Measurements from ENCODE around the gene DESI2. TPM values are rescaled to one million over a fixed set of nuclear protein-coding genes. Genes with fewer than 3 reads are reported as not detected.

DESI2 gene
- total RNA-seq (2021; ENCODE audit: unreplicated experiment) (44.6 TPM), Bru-seq, nascent RNA (percentile 87 among the genes with signal in this experiment), BruChase-seq, experiment 1, labeled RNA remaining after a 6-hour chase (percentile 91 among the genes with signal in this experiment), BruChase-seq, experiment 2, labeled RNA remaining after a 2-hour chase (percentile 86 among the genes with signal in this experiment)
- polyA plus RNA-seq (2012), result 14.7 and 18.6 TPM in 2 replicates
- long read RNA-seq, full-length matches to known transcripts, result 66 of 184 reads
- long read RNA-seq, partial matches to known transcripts, result 86 of 184 reads
- long read RNA-seq, other reads (novel, unspliced or antisense), result 32 of 184 reads

DNA sequence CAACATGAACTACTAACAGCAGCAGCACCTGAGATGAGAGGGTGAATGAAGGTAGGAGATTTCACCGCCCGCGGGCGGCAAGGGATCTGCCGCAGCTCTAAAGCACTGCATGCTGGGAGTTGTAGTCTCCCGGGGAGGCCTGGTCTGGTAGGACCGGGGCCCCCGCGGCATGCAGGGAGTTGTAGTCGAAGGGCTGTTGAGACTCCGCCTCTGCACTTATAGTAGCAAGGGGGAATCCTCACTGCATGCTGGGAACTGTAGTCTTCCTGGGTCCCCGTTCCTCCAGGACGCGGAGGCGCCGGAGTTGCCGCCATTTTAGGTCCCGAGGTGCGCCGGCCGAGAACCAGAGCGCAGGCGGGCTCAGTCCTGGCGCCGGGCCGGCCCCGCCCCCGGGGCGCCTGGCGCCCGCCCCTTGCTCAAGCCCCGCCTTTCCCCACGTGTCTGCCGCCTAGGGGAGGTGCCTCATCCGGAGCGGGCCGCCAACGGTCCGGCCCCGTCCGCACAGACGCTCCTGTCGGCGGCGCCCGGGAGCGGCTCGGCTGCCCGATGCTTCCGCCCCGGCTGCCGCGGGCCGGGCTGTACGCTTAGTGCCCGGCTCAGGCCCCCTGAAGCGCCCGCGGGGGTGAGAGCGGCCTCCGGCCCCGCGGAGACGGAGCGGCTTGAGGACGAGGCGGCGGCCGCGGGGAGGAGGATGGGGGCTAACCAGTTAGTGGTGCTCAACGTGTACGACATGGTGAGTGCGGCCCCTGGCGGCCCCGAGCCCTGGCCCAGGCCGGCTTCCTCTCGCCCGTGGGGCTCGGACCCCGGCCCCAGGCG lies at the start of gene DESI2:
TSS of gene DESI2 (plus strand) at position 504 of the 816 bp plus-strand sequence. CDS start at position 692, 188 bp downstream.
- Histone ChIP-seq H3K36me3 (ENCODE audit: control insufficient read depth in 1 of 2, insufficient read depth in 2 of 2, low read length in 2 of 2) (peaks cover 0 to 9% of the 10 kb centered on the region in 2 experiments; a peak in 1 of 4 replicates), H3K9me3 (ENCODE audit: control insufficient read depth in 1 of 2, insufficient read depth in 1 of 2, low read depth in 1 of 2, low read length in 2 of 2) (no peaks in the 10 kb centered on the region), H3K27me3 (ENCODE audit: insufficient read depth, low read length) (no peaks in the 10 kb centered on the region), H3K4me2 (ENCODE audit: low read length) (peak within 1 kb of the TSS; percentile 91), H3K27ac (ENCODE audit: low read depth, low read length) (peak within 1 kb of the TSS; percentile 82), H3K4me1 (ENCODE audit: control insufficient read depth in 1 of 2, insufficient read depth in 2 of 2, low read length in 2 of 2) (peaks cover 5 to 23% of the 10 kb centered on the region in 2 experiments; a peak in 3 of 4 replicates), H4K20me1 (ENCODE audit: insufficient read depth) (no peaks in the 10 kb centered on the region), H3K9ac (ENCODE audit: low read length) (peak within 1 kb of the TSS; percentile 89), H3K79me2 (ENCODE audit: insufficient read depth, low read length) (peaks cover 46% of the 10 kb centered on the region), H3K9me2 (ENCODE audit: insufficient read depth) (no peaks in the 10 kb centered on the region), H3K4me3 (replicated peaks in 1 of 2; ENCODE audit: low read depth in 1 of 2, low read length in 2 of 2) (peak within 1 kb of the TSS; percentile 59 to 74), H2AFZ (ENCODE audit: low read depth, low read length, poor library complexity, severe bottlenecking) (peak within 1 kb of the TSS; percentile 28)
- RAD21 ChIA-PET (ENCODE audit: low non-redundant PET in 1 of 2, low total read pairs in 2 of 2, uncharacterized antibody in 2 of 2, unreplicated experiment in 2 of 2), result no interaction called here
- BruUV-seq (replicated peaks), result no TSS peak
- CTCF ChIA-PET, result no interaction called here
- intact Hi-C loops (cut with micrococcal nuclease), result loop anchor here (1.0 to 2.0 kb wide), 3 partner anchors 50 to 200 kb away; partner anchors contain the start of gene COX20
- POLR2A ChIA-PET, result interaction anchor here (0.7 kb wide), 1 partner anchor 12 kb away, joined by 3 read pairs; no protein-coding TSS in a partner anchor
- ATAC-seq, result peak; percentile 94
- DNase-seq (ENCODE audit: low read depth, low spot score), result peak; percentile 98
- TF ChIP-seq ZFX (IDR thresholded peaks at IDR 0.05) (peak; percentile 91), RAD21 (IDR thresholded peaks at IDR 0.05; ENCODE audit: low read depth) (peak; percentile 50), EGR1 (IDR thresholded peaks at IDR 0.05; ENCODE audit: low read depth) (peak; percentile 56; the same call in 1 of the 2 replicates), SRF (IDR thresholded peaks at IDR 0.05; ENCODE audit: low read depth) (peak; percentile 44; the same call in 1 of the 2 replicates), ATF3 (IDR thresholded peaks at IDR 0.05) (no peak), SIN3A (IDR thresholded peaks at IDR 0.05; ENCODE audit: low read depth) (no peak), REST (IDR thresholded peaks at IDR 0.05; ENCODE audit: low read depth) (no peak), TCF7L2 (IDR thresholded peaks at IDR 0.05; ENCODE audit: borderline replicate concordance, extremely low read depth, insufficient read depth, insufficient read length) (peak; percentile 32), POLR2A (IDR thresholded peaks at IDR 0.05; ENCODE audit: borderline replicate concordance, extremely low read depth, insufficient read depth, insufficient read length) (peak; percentile 82), FOSL1 (IDR thresholded peaks at IDR 0.05; ENCODE audit: low read depth) (no peak), JUND (IDR thresholded peaks at IDR 0.05) (no peak), ELF1 (IDR thresholded peaks at IDR 0.05; ENCODE audit: borderline replicate concordance, low read depth) (peak; percentile 24; the same call in 1 of the 2 replicates), POLR2AphosphoS5 (IDR thresholded peaks at IDR 0.05; ENCODE audit: low read depth, low read length) (peak; percentile 95), EZH2 (IDR thresholded peaks at IDR 0.05) (no peak), YY1 (IDR thresholded peaks at IDR 0.05; ENCODE audit: extremely low read depth, insufficient replicate concordance, low read depth, low read length) (peak; percentile 96), SP1 (IDR thresholded peaks at IDR 0.05; ENCODE audit: low read depth) (peak; percentile 65; the same call in 1 of the 2 replicates), CBX3 (IDR thresholded peaks at IDR 0.05; ENCODE audit: low read depth) (no peak), ZNF274 (IDR thresholded peaks at IDR 0.05; ENCODE audit: low read depth, low read length) (no peak)
- TF ChIP-seq, protein P1, sequence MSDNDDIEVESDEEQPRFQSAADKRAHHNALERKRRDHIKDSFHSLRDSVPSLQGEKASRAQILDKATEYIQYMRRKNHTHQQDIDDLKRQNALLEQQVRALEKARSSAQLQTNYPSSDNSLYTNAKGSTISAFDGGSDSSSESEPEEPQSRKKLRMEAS (IDR thresholded peaks at IDR 0.05), result peak; percentile 57
- TF ChIP-seq, protein P2, sequence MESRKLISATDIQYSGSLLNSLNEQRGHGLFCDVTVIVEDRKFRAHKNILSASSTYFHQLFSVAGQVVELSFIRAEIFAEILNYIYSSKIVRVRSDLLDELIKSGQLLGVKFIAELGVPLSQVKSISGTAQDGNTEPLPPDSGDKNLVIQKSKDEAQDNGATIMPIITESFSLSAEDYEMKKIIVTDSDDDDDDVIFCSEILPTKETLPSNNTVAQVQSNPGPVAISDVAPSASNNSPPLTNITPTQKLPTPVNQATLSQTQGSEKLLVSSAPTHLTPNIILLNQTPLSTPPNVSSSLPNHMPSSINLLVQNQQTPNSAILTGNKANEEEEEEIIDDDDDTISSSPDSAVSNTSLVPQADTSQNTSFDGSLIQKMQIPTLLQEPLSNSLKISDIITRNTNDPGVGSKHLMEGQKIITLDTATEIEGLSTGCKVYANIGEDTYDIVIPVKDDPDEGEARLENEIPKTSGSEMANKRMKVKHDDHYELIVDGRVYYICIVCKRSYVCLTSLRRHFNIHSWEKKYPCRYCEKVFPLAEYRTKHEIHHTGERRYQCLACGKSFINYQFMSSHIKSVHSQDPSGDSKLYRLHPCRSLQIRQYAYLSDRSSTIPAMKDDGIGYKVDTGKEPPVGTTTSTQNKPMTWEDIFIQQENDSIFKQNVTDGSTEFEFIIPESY (IDR thresholded peaks at IDR 0.05; ENCODE audit: extremely low read depth, insufficient replicate concordance, low read length), result no peak

Measured in HCT116 (cell line).